ENCODE data around the gene LTBP3. TPM values are rescaled to one million over a fixed set of nuclear protein-coding genes. Genes with fewer than 3 reads are reported as not detected.

Gene LTBP3
- total RNA-seq, 1 experiment from 2014 or later = 92.1 TPM

GRCh38 chr11:65590240-65590738, 32.1 kb upstream of the LTBP3 start:
- H3K36me3 ChIP-seq (ENCODE audit: insufficient read depth, low read length, poor library complexity, severe bottlenecking) = peaks cover 10% of the 10 kb centered on the region
- no peak for TF ChIP-seq EZH2 (IDR thresholded peaks at IDR 0.05; ENCODE audit: borderline replicate concordance, low read depth, low read length, poor library complexity, severe bottlenecking)
- TF ChIP-seq CTCF (conservative IDR thresholded peaks at IDR 0.05; ENCODE audit: low read depth, low read length) = no peak
- CTCF ChIA-PET = interaction anchor here (0.5 kb wide), 1 partner anchor 1158 kb away, joined by 3 read pairs; no protein-coding TSS in a partner anchor
- no peaks in the 10 kb centered on the region for H3K4me1 ChIP-seq (ENCODE audit: insufficient read depth, low read length, poor library complexity, severe bottlenecking)
- no peaks in the 10 kb centered on the region for H3K27me3 ChIP-seq (replicated peaks; ENCODE audit: insufficient read depth, low read depth, low read length, poor library complexity)
- DNase-seq (ENCODE audit: low spot score) = peak; percentile 55
- BruUV-seq (replicated peaks) = no TSS peak
- POLR2A ChIA-PET (ENCODE audit: low non-redundant PET) = no interaction called here
- no peak overlapping the region for H3K4me3 ChIP-seq (ENCODE audit: low read depth, low read length, poor library complexity, severe bottlenecking)
- intact Hi-C loops (cut with micrococcal nuclease; ENCODE audit: unreplicated experiment) = no loop called here
- no peak overlapping the region for H3K27ac ChIP-seq (ENCODE audit: low read depth, low read length, poor library complexity, severe bottlenecking)
- H3K9me3 ChIP-seq (ENCODE audit: low read depth, low read length, poor library complexity, severe bottlenecking) = no peaks in the 10 kb centered on the region

GRCh38 chr11:65589444-65590239, 31.5 kb upstream of the LTBP3 start:
- peaks cover 10% of the 10 kb centered on the region for H3K36me3 ChIP-seq (ENCODE audit: insufficient read depth, low read length, poor library complexity, severe bottlenecking)
- intact Hi-C loops (cut with micrococcal nuclease; ENCODE audit: unreplicated experiment) = no loop called here
- POLR2A ChIA-PET (ENCODE audit: low non-redundant PET) = no interaction called here
- CTCF ChIA-PET = no interaction called here
- no peaks in the 10 kb centered on the region for H3K27me3 ChIP-seq (replicated peaks; ENCODE audit: insufficient read depth, low read depth, low read length, poor library complexity)
- no peaks in the 10 kb centered on the region for H3K9me3 ChIP-seq (ENCODE audit: low read depth, low read length, poor library complexity, severe bottlenecking)
- no peak for TF ChIP-seq CTCF (conservative IDR thresholded peaks at IDR 0.05; ENCODE audit: low read depth, low read length)
- TF ChIP-seq EZH2 (IDR thresholded peaks at IDR 0.05; ENCODE audit: borderline replicate concordance, low read depth, low read length, poor library complexity, severe bottlenecking) = no peak
- H3K4me3 ChIP-seq (ENCODE audit: low read depth, low read length, poor library complexity, severe bottlenecking) = no peak overlapping the region
- BruUV-seq (replicated peaks) = no TSS peak
- no peaks in the 10 kb centered on the region for H3K4me1 ChIP-seq (ENCODE audit: insufficient read depth, low read length, poor library complexity, severe bottlenecking)
- DNase-seq (ENCODE audit: low spot score) = no peak
- no peak overlapping the region for H3K27ac ChIP-seq (ENCODE audit: low read depth, low read length, poor library complexity, severe bottlenecking)

DNA sequence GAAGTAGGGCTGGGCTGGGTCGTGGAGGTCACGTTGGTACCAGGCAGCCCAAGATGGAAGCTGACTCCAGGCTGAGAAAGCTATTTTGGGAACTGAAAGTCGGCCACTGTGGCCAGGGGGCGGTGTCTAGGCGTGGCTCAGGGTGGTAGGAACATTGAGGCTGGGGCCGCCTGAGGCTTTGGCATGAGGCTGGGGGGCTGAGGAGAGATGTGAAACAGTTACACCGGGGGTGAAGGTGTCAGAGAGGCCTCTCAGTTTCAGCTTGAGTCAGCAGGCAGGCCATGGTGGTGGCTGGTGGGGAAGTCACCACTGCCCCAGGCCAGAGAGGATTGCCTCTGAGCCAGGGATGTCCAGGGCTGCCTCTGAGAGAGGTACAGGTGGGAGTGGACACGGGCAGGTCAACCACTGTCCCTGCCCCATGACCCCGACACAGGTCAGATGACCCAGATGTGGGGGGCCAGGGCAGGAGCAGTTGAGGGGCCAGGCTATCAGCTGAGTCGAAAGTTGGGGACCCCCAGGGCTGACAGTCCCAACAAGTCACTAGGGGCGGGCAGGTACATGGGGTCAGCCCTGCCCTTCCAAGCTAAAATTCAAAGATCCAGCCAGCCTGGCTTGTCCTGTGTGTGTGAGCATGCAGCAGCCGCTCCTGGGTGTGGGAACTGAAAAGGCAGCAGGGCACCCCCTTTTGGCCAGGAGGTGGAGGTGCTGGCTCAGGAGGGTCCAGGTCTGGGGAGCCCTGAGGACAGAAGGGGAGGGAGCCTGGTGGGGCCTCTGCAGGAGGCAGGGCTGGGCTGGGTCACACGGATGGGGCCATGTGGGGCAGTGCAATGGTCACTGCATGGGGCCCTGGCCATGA, 30.3 kb upstream of the LTBP3 start:
- peak; percentile 73 for TF ChIP-seq CTCF (conservative IDR thresholded peaks at IDR 0.05; ENCODE audit: low read depth, low read length)
- no peak for TF ChIP-seq EZH2 (IDR thresholded peaks at IDR 0.05; ENCODE audit: borderline replicate concordance, low read depth, low read length, poor library complexity, severe bottlenecking)
- no peaks in the 10 kb centered on the region for H3K9me3 ChIP-seq (ENCODE audit: low read depth, low read length, poor library complexity, severe bottlenecking)
- POLR2A ChIA-PET (ENCODE audit: low non-redundant PET) = no interaction called here
- BruUV-seq (replicated peaks) = no TSS peak
- no peaks in the 10 kb centered on the region for H3K4me1 ChIP-seq (ENCODE audit: insufficient read depth, low read length, poor library complexity, severe bottlenecking)
- CTCF ChIA-PET = interaction anchor here (0.6 to 2.2 kb wide), 2 partner anchors 9 to 47 kb away, joined by 6 to 9 read pairs; no protein-coding TSS in a partner anchor
- H3K4me3 ChIP-seq (ENCODE audit: low read depth, low read length, poor library complexity, severe bottlenecking) = no peak overlapping the region
- peaks cover 10% of the 10 kb centered on the region for H3K36me3 ChIP-seq (ENCODE audit: insufficient read depth, low read length, poor library complexity, severe bottlenecking)
- peak; percentile 74 for DNase-seq (ENCODE audit: low spot score)
- no peaks in the 10 kb centered on the region for H3K27me3 ChIP-seq (replicated peaks; ENCODE audit: insufficient read depth, low read depth, low read length, poor library complexity)
- H3K27ac ChIP-seq (ENCODE audit: low read depth, low read length, poor library complexity, severe bottlenecking) = no peak overlapping the region
- intact Hi-C loops (cut with micrococcal nuclease; ENCODE audit: unreplicated experiment) = no loop called here
